ENCODE measurements around the gene RNF34.

The RNF34 gene

GRCh38 chr12:121399391-121400331 lies at the start of gene RNF34:
RNF34 (plus strand) TSS chr12:121400118; CDS start chr12:121400213, 95 bp downstream.
- peaks cover 3% of the 10 kb centered on the region for H3K4me1 ChIP-seq (ENCODE audit: control insufficient read depth, insufficient read depth, low read length)
- H3K36me3 ChIP-seq (ENCODE audit: control insufficient read depth, insufficient read depth, low read length): peaks cover under 1% of the 10 kb centered on the region
- no peaks in the 10 kb centered on the region for H3K27me3 ChIP-seq (ENCODE audit: control insufficient read depth, insufficient read depth, low read length)
- H3K27ac ChIP-seq (ENCODE audit: low read depth, low read length): peak within 1 kb of the TSS; percentile 88
- H3K9ac ChIP-seq (ENCODE audit: low read length): peak within 1 kb of the TSS; percentile 94
- H3K4me3 ChIP-seq (ENCODE audit: low read length): peak within 1 kb of the TSS; percentile 99

- H3K36me3 ChIP-seq (ENCODE audit: control insufficient read depth, insufficient read depth, low read length): no peaks in the 10 kb centered on the region
- H3K9ac ChIP-seq (ENCODE audit: low read length): peak within 1 kb of the TSS; percentile 55
- peak within 1 kb of the TSS; percentile 72 for H3K27ac ChIP-seq (ENCODE audit: low read depth, low read length)
- peak within 1 kb of the TSS; percentile 84 for H3K4me3 ChIP-seq (ENCODE audit: low read length)
- no peaks in the 10 kb centered on the region for H3K4me1 ChIP-seq (ENCODE audit: control insufficient read depth, insufficient read depth, low read length)
- H3K27me3 ChIP-seq (ENCODE audit: control insufficient read depth, insufficient read depth, low read length): no peaks in the 10 kb centered on the region
These were observed 47.9 kb upstream of the RNF34 start, which contains the start of gene ANAPC5 for GRCh38 chr12:121351820-121352681. ANAPC5 (minus strand) TSS chr12:121352411; CDS start chr12:121352340, 71 bp downstream.

- Histone ChIP-seq H3K4me1 (ENCODE audit: control insufficient read depth, insufficient read depth, low read length) (no peaks in the 10 kb centered on the region), H3K9ac (ENCODE audit: low read length) (no peak overlapping the region), H3K4me3 (ENCODE audit: low read length) (peak overlapping the region; percentile 62), H3K27me3 (ENCODE audit: control insufficient read depth, insufficient read depth, low read length) (no peaks in the 10 kb centered on the region), H3K27ac (ENCODE audit: low read depth, low read length) (peak overlapping the region; percentile 70), H3K36me3 (ENCODE audit: control insufficient read depth, insufficient read depth, low read length) (no peaks in the 10 kb centered on the region)
These were observed 47.3 kb upstream of the RNF34 start for GRCh38 chr12:121352682-121353018.

DNA sequence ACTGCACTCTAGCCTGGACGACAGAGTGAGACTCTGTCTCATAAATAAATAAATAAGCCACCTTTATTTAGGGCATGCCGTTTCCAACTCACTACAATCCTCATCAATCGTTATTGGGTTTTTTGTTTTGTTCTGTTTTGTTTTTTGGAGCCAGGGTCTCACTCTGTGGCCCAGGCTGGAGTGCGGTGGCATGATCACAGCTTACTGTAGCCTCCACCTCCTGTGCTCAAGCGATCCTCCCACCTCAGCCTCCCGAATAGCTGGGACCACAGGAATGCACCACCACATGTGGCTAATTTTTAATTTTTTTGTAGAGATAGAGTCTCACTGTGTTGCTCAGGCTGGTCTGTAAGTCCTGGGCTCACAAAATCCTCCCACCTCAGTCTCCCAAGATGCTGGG lies 44.1 kb upstream of the RNF34 start:
- Histone ChIP-seq H3K4me3 (ENCODE audit: low read length) (no peak overlapping the region), H3K9ac (ENCODE audit: low read length) (no peak overlapping the region), H3K4me1 (ENCODE audit: control insufficient read depth, insufficient read depth, low read length) (no peaks in the 10 kb centered on the region), H3K27me3 (ENCODE audit: control insufficient read depth, insufficient read depth, low read length) (no peaks in the 10 kb centered on the region), H3K36me3 (ENCODE audit: control insufficient read depth, insufficient read depth, low read length) (no peaks in the 10 kb centered on the region), H3K27ac (ENCODE audit: low read depth, low read length) (no peak overlapping the region)

- Histone ChIP-seq H3K4me3 (ENCODE audit: low read length) (no peak overlapping the region), H3K36me3 (ENCODE audit: control insufficient read depth, insufficient read depth, low read length) (no peaks in the 10 kb centered on the region), H3K4me1 (ENCODE audit: control insufficient read depth, insufficient read depth, low read length) (no peaks in the 10 kb centered on the region), H3K27ac (ENCODE audit: low read depth, low read length) (no peak overlapping the region), H3K9ac (ENCODE audit: low read length) (no peak overlapping the region), H3K27me3 (ENCODE audit: control insufficient read depth, insufficient read depth, low read length) (no peaks in the 10 kb centered on the region)
These were observed 43.3 kb upstream of the RNF34 start for GRCh38 chr12:121356657-121357056.

DNA sequence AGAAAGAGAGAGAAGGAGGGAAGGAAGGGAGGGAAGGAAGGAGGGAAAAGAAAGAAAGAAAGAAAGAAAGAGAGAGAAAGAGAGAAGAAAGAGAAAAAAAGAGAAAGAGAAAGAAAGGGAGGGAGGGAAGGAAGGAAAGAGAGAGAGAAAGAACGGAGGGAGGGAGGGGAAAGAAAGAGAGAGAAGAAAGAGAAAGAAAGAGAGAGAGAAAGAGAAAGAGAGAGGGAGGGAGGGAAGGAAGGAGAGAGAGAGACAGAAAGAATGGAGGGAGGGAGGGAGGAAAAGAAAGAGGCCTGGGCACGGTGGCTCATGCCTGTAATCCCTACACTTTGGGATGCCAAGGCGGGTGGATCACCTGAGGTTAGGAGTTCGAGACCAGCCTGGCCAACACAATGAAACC lies 42.6 kb upstream of the RNF34 start:
- Histone ChIP-seq H3K27me3 (ENCODE audit: control insufficient read depth, insufficient read depth, low read length) (no peaks in the 10 kb centered on the region), H3K36me3 (ENCODE audit: control insufficient read depth, insufficient read depth, low read length) (no peaks in the 10 kb centered on the region), H3K9ac (ENCODE audit: low read length) (no peak overlapping the region), H3K4me3 (ENCODE audit: low read length) (no peak overlapping the region), H3K27ac (ENCODE audit: low read depth, low read length) (no peak overlapping the region), H3K4me1 (ENCODE audit: control insufficient read depth, insufficient read depth, low read length) (no peaks in the 10 kb centered on the region)

GRCh38 chr12:121358073-121358472 lies 41.8 kb upstream of the RNF34 start:
- no peaks in the 10 kb centered on the region for H3K27me3 ChIP-seq (ENCODE audit: control insufficient read depth, insufficient read depth, low read length)
- H3K4me3 ChIP-seq (ENCODE audit: low read length): no peak overlapping the region
- no peaks in the 10 kb centered on the region for H3K4me1 ChIP-seq (ENCODE audit: control insufficient read depth, insufficient read depth, low read length)
- no peak overlapping the region for H3K27ac ChIP-seq (ENCODE audit: low read depth, low read length)
- no peaks in the 10 kb centered on the region for H3K36me3 ChIP-seq (ENCODE audit: control insufficient read depth, insufficient read depth, low read length)
- no peak overlapping the region for H3K9ac ChIP-seq (ENCODE audit: low read length)

GRCh38 chr12:121364683-121365121 lies 35.2 kb upstream of the RNF34 start:
- H3K36me3 ChIP-seq (ENCODE audit: control insufficient read depth, insufficient read depth, low read length): no peaks in the 10 kb centered on the region
- no peak overlapping the region for H3K9ac ChIP-seq (ENCODE audit: low read length)

GRCh38 chr12:121365416-121366062 lies 34.4 kb upstream of the RNF34 start:
- no peak overlapping the region for H3K4me3 ChIP-seq (ENCODE audit: low read length)
- no peak overlapping the region for H3K9ac ChIP-seq (ENCODE audit: low read length)
- no peaks in the 10 kb centered on the region for H3K27me3 ChIP-seq (ENCODE audit: control insufficient read depth, insufficient read depth, low read length)
- no peaks in the 10 kb centered on the region for H3K4me1 ChIP-seq (ENCODE audit: control insufficient read depth, insufficient read depth, low read length)
- no peaks in the 10 kb centered on the region for H3K36me3 ChIP-seq (ENCODE audit: control insufficient read depth, insufficient read depth, low read length)
- no peak overlapping the region for H3K27ac ChIP-seq (ENCODE audit: low read depth, low read length)

More at GRCh38 chr12:121364683-121365121, 35.2 kb upstream of the RNF34 start:
- H3K27ac ChIP-seq (ENCODE audit: low read depth, low read length): no peak overlapping the region
- no peaks in the 10 kb centered on the region for H3K4me1 ChIP-seq (ENCODE audit: control insufficient read depth, insufficient read depth, low read length)
- H3K27me3 ChIP-seq (ENCODE audit: control insufficient read depth, insufficient read depth, low read length): no peaks in the 10 kb centered on the region
- H3K4me3 ChIP-seq (ENCODE audit: low read length): no peak overlapping the region

GRCh38 chr12:121366063-121366459 lies 33.9 kb upstream of the RNF34 start:
- H3K27ac ChIP-seq (ENCODE audit: low read depth, low read length): no peak overlapping the region
- H3K9ac ChIP-seq (ENCODE audit: low read length): no peak overlapping the region
- no peak overlapping the region for H3K4me3 ChIP-seq (ENCODE audit: low read length)
- H3K27me3 ChIP-seq (ENCODE audit: control insufficient read depth, insufficient read depth, low read length): no peaks in the 10 kb centered on the region
- no peaks in the 10 kb centered on the region for H3K4me1 ChIP-seq (ENCODE audit: control insufficient read depth, insufficient read depth, low read length)
- no peaks in the 10 kb centered on the region for H3K36me3 ChIP-seq (ENCODE audit: control insufficient read depth, insufficient read depth, low read length)

DNA sequence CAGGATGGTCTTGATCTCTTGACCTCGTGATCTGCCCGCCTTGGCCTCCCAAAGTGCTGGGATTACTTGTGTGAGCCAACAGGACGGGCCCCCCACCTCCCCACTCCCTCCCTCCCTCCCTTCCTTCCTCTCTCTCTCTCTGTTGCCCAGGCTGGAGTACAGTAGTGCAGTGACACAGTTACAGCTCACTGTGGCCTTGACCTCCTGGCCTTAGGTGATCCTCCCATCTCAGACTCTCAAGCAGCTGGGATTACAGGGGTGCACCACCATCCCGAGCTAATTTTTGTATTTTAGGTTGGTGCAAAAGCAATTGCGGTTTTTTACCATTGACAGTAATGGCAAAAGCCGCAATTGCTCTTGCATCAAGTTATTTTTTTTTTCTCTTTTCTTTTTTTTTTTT lies 28.5 kb upstream of the RNF34 start:
- no peak overlapping the region for H3K9ac ChIP-seq (ENCODE audit: low read length)
- no peaks in the 10 kb centered on the region for H3K4me1 ChIP-seq (ENCODE audit: control insufficient read depth, insufficient read depth, low read length)
- no peaks in the 10 kb centered on the region for H3K27me3 ChIP-seq (ENCODE audit: control insufficient read depth, insufficient read depth, low read length)
- no peak overlapping the region for H3K27ac ChIP-seq (ENCODE audit: low read depth, low read length)
- H3K4me3 ChIP-seq (ENCODE audit: low read length): no peak overlapping the region
- H3K36me3 ChIP-seq (ENCODE audit: control insufficient read depth, insufficient read depth, low read length): no peaks in the 10 kb centered on the region

GRCh38 chr12:121373755-121374154 lies 26.2 kb upstream of the RNF34 start:
- Histone ChIP-seq H3K4me1 (ENCODE audit: control insufficient read depth, insufficient read depth, low read length) (no peaks in the 10 kb centered on the region), H3K9ac (ENCODE audit: low read length) (no peak overlapping the region), H3K27me3 (ENCODE audit: control insufficient read depth, insufficient read depth, low read length) (no peaks in the 10 kb centered on the region), H3K36me3 (ENCODE audit: control insufficient read depth, insufficient read depth, low read length) (no peaks in the 10 kb centered on the region), H3K27ac (ENCODE audit: low read depth, low read length) (no peak overlapping the region), H3K4me3 (ENCODE audit: low read length) (no peak overlapping the region)

All from rectal smooth muscle tissue (tissue), 1 donor.